ENCODE data around the gene ITGA6. TPM values are rescaled to one million over a fixed set of nuclear protein-coding genes. Genes with fewer than 3 reads are reported as not detected.
A peak's percentile ranks its signal among the peaks of the same experiment; 100 is the strongest.
"Not testable (repeated sequence)": the region's sequence is repeated elsewhere in the genome, so short reads cannot be mapped to it uniquely, and the experiment has no call there.

Gene ITGA6
- total RNA-seq, 1 donor from 2014 or later: 200 TPM

DNA sequence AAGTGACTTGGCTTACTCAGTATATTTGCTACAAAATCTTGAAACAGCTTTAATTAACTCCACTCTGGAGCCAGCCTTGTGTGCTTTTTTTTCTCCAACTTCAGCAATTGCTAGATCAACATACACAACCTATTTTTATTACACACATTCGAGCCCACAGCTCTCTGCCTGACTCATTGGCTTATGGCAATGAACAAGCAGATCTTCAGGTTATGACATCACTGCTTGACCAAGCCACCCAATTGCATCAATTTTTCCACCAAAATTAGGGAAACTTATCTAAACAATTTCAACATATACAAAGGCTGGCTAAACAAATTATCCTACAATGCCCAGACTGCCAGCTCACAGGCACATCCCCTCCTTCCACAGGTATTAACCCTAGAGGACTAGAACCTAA lies 88.9 kb downstream of the ITGA6 start:
- no peak for DNase-seq

DNA sequence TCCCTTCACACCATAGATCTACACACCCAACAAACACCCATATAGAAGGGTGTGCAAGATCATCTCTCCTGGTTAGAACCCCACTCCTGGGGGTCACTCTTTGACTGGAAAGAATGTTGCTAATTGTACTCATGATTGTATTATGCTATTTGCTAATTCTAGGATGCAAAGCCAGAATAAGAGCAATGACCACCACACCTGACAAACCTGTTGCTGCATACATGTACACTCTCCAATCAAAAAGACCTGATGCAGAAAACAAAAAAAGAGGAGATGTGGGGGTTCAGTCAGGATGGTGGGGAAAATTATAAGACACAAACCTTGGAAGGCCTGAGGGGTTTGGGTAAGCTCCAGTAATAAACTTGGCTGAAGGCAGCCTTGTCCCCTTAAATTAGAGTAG lies 91.6 kb downstream of the ITGA6 start:
- no peak for DNase-seq

- no peak for DNase-seq
Observed at GRCh38 chr2:172525601-172526000, 98.2 kb downstream of the ITGA6 start.

- no peak for DNase-seq
Observed at GRCh38 chr2:172531309-172531708, 103.9 kb downstream of the ITGA6 start.

DNA sequence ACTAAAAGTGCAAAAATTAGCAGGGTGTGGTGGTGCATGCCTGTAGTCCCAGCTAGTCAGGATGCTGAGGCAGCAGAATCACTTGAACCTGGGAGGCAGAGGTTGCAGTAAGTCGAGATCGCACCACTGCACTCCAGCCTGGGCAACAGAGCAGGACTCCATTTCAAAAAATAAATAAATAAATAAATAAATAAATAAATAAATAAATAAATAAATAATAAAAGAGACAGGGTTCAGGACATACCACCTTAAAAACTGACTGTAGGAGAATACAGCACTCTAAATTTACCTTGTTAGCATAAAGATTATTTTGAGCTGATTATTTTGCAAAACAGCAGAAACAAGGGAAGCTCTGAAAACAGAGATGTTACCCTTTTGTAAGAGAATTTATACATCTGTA lies 105.1 kb downstream of the ITGA6 start:
- DNase-seq: not testable (repeated sequence)

- DNase-seq: no peak
Observed at GRCh38 chr2:172533687-172534086, 106.3 kb downstream of the ITGA6 start.

DNA sequence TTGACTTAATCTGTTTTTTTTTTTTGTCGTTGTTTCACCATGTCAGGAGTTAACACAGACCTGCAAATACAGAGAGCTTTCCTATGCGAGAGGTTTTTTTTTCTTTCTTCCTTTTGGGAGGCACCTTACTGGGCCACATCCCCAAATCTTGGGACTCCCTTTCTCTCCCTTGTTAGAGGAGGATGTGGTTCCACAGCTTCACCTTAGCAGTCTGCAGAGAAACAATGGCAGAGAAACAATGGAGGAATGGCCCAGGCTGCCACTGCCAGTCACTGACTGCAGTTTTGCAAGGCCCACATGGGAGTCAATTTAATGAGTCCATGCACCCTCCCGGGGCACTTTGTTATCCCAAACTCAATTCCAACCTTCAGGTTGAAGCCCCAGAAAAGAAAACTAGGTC lies 107.7 kb downstream of the ITGA6 start:
- no peak for DNase-seq

DNA sequence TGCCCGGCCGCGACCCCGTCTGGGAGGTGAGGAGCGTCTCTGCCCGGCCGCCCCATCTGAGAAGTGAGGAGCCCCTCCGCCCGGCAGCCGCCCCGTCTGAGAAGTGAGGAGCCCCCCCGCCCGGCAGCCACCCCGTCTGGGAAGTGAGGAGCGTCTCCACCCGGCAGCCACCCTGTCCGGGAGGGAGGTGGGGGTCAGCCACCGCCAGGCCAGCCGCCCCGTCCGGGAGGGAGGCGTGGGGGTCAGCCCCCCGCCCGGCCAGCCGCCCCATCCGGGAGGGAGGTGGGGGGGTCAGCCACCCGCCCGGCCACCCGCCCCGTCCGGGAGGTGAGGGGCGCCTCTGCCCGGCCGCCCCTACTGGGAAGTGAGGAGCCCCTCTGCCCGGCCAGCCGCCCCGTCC lies 110.5 kb downstream of the ITGA6 start:
- DNase-seq: not testable (repeated sequence)

DNA sequence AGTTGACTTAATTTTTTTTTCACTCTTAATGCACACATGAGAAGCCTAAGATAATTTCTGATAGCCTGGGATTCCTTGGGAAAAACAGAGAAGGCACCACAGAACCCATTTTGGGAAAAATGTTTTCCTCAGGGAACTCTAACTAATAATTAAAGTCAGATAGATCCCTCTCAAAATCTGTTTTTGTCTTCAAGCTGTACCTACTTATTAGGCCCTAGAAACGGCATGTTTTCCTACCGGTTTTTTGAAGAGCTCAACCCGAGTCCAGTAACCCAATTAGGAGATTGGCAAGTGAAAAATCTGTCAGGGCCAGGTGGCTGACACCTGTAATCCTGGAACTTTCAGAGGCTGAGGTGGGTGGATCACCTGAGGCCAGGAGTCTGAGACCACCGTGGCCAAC lies 112.4 kb downstream of the ITGA6 start:
- no peak for DNase-seq

DNA sequence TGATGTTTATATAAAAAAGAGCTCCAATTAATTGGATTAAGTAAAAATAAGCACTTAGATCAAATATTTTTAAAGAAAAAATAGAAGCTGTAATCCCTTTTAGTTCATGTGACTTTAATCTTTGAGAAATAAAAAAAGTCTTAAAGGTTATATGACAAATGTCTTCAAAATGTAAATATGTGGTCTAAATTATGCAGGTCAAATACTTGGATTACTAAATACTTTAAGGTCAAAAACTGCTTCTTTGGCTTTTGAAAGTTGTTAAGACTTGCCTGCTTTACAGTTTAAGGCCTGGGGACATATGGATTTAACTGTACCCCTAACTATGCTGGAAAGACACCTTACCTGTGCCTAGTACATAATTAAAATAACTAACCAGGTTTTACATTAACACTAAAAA lies 113.0 kb downstream of the ITGA6 start:
- DNase-seq: no peak

DNA sequence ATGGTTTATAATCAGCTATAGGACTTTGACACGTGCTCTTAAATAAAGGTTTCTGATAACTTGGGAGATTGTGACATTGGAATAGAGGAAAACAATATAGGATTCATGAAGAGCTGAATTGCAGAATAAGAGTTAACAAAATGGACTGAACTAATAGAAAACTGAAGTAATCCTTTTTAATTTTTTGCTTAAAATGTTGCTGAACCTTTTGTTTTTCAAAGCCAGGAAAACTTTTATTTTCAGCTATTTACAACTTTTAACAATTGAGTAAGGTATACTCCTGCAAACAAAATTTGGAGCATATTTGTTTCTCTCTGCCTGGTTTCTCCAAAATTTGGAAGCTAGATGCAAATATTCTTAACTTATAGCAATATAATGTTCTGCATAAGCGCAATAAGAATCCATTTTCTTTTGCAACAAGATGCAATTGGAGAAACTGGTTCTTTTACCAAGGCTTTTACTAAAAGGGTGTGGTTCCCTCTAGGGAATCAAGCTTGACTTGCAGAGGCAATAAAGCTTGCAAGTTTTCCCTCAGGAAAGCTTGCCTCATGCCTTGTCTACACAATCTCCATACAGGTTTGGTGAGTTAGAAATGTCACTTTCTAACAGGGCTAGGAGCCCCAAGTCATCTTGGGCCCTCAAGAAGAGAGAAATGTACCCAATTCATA lies 118.2 kb downstream of the ITGA6 start:
- peak; percentile 13 for DNase-seq

- no peak for DNase-seq
Observed at GRCh38 chr2:172549131-172549530, 121.7 kb downstream of the ITGA6 start.

DNA sequence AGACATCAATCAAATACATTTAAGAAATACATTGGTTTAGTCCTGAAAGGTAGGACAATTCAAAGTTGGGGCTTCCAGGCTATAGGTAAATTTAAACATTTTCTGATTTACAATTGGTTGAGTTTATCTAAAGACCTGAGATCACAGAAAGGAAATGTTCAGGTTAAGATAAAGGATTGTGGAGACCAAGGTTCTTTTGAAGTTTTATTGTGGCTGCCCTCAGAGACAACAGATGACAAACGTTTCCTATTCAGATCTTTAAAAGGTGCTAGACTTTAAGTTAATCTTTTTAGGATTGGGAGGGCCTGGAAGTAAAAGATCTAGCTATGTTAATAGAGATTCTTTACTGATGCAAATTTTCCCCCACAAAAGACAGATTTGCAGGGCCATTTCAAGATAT lies 122.4 kb downstream of the ITGA6 start:
- not testable (repeated sequence) for DNase-seq

DNA sequence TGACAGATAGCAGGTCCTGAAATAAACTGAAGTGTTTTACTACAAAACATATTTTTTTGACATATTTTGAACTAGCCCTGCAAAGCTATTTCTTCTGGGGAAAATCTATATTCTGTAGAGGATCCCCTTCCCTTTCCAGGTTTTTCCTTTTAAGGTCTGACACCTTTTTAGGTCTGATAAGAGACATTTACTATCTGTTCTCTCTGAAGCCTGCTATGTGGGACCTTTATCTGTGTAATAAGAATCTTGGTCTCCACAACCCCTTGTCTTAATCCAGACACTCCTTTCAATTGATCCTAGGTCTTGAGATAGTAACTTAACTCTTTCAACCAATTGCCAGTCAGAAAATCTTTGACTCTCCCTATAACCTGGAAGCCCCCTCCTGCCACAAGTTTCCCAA lies 123.0 kb downstream of the ITGA6 start:
- no peak for DNase-seq

- no peak for DNase-seq
Observed at GRCh38 chr2:172551271-172551670, 123.9 kb downstream of the ITGA6 start.

DNA sequence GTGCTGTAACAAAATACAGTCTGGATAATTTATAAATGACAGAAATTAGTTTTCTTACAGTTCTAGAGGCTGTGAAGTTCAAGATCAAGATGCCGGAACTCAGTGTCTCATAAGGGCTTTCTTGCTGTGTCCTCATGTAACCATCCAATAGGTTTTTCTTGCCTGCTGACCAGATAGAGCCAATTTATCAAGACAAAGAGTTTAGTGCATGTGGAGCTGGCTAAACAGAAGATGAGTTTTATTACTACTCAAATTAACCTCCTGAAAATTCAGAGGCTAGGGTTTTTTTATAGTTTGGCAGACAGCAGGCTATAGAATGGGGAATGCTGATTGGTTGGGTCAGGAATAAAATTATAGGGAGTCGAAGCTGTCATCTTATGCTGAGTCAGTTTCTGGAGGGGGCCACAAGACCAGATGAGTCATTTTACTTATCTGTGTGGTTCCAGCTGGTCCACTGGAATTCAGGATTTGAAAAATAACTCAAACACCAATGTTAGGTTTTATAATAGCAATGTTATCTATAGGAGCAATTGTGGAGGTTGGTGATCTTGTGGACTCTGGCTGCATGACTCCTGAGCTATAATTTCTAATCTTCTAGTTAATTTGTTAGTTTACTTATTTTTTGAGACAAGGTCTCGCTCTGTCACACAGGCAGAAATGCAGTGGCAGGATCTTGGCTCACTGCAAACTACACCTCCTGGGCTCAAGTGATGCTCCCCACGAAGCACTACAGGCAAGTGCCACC lies 125.3 kb downstream of the ITGA6 start:
- DNase-seq: no peak

DNA sequence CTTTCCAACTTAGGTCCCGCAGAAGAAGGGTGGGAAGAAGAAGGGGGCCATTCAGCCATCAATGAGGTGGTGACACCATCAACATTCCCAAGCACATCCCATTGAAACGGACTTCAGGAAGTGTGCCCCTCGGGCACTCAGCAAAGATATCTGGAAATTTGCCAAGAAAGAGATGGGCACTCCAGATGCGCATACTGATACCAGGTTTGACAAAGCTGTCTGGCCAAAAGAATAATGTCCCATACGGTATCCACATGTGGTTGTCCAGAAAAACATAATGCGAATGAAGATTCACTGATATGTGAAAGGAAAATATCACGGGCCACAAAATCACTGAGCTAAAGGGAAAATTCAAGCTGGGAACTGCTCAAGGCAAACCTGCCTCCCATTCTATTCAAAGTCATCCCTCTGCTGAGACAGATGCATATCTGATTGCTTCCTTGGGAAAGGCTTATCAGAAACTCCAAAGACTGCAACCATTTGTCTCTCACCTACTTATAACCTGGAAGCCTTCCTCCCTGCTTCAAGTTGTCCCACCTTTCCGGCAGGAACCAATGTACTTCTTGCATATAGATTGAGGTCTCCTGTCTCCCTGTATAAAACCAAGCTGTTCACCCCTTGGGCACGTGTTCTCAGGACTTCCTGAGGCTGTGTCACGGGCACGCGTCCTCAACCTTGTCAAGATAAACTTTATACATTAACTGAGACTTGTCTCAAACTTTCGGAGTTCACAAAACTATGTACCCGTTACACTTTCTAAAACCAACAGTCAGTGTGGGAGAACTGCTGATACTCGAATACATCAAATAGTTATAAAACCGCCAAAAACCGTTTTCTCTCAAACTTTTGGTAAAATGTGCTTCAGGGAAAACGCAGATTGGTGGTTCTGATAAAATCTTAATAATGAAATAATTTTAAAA lies 127.2 kb downstream of the ITGA6 start:
- DNase-seq: peak; percentile 4

DNA sequence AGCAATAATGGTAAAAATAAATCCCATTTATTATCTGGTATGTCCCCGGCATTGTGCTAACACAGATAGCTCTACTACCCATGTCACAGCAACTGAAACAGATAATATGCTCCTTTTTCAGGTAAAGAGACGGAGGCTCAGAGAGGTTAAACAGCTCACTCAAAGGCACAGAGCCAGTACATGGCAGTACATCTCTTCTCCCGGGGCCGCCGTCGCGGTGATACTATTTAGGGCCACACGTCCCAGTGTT lies 127.8 kb downstream of the ITGA6 start:
- no peak for DNase-seq

Other genes starting within 250 kb of the ITGA6 start
- gene PDK1, start 128.5 kb downstream of the ITGA6 start, total RNA-seq: 21.4 TPM